ENCODE results near the gene TBXA2R. TPM values are rescaled to one million over a fixed set of nuclear protein-coding genes. Genes with fewer than 3 reads are reported as not detected.

The TBXA2R gene
- total RNA-seq, 2 experiments from 2014 or later = 0.26 to 0.54 TPM

- Mint-ChIP-seq H3K27ac (no peak overlapping the region), H3K4me3 (no peak overlapping the region), H3K36me3 (peaks cover 6% of the 10 kb centered on the region), H3K27me3 (no peaks in the 10 kb centered on the region), H3K4me1 (peaks cover 8% of the 10 kb centered on the region), H3K9me3 (ENCODE audit: low read depth) (no peaks in the 10 kb centered on the region)
- CTCF ChIA-PET = no interaction called here
- DNase-seq (no peak), ATAC-seq (no peak)
Observed at GRCh38 chr19:3610745-3611717, 4.4 kb upstream of the TBXA2R start.

GRCh38 chr19:3609779-3610719, 3.4 kb upstream of the TBXA2R start:
- Mint-ChIP-seq H3K27me3 (no peaks in the 10 kb centered on the region), H3K36me3 (peaks cover 6% of the 10 kb centered on the region)
- no peak for DNase-seq

GRCh38 chr19:3608750-3609322, 2.2 kb upstream of the TBXA2R start:
- ATAC-seq = no peak
- H3K36me3 Mint-ChIP-seq = peaks cover 6% of the 10 kb centered on the region
- DNase-seq = no peak
- H3K4me3 Mint-ChIP-seq = no peak overlapping the region
- H3K9me3 Mint-ChIP-seq (ENCODE audit: low read depth) = no peaks in the 10 kb centered on the region
- peaks cover 8% of the 10 kb centered on the region for H3K4me1 Mint-ChIP-seq
- no peaks in the 10 kb centered on the region for H3K27me3 Mint-ChIP-seq
- no peak overlapping the region for H3K27ac Mint-ChIP-seq
- CTCF ChIA-PET = interaction anchor here (1.8 kb wide), 1 partner anchor 64 kb away, joined by 7 read pairs; no protein-coding TSS in a partner anchor

More at GRCh38 chr19:3609779-3610719, 3.4 kb upstream of the TBXA2R start:
- no peaks in the 10 kb centered on the region for H3K9me3 Mint-ChIP-seq (ENCODE audit: low read depth)
- ATAC-seq = no peak
- H3K4me3 Mint-ChIP-seq = no peak overlapping the region
- CTCF ChIA-PET = no interaction called here
- peaks cover 8% of the 10 kb centered on the region for H3K4me1 Mint-ChIP-seq
- H3K27ac Mint-ChIP-seq = no peak overlapping the region

- no peaks in the 10 kb centered on the region for H3K9me3 Mint-ChIP-seq (ENCODE audit: low read depth)
- peaks cover 6% of the 10 kb centered on the region for H3K36me3 Mint-ChIP-seq
- H3K4me1 Mint-ChIP-seq = peaks cover 8% of the 10 kb centered on the region
- H3K4me3 Mint-ChIP-seq = no peak overlapping the region
- no peak overlapping the region for H3K27ac Mint-ChIP-seq
- no peak for ATAC-seq
- CTCF ChIA-PET = interaction anchor here (1.8 to 2.0 kb wide), 2 partner anchors 23 to 64 kb away, joined by 6 to 7 read pairs; partner anchors contain the start of gene GIPC3
- no peak for DNase-seq
- no peaks in the 10 kb centered on the region for H3K27me3 Mint-ChIP-seq
Observed at GRCh38 chr19:3608079-3608641, 1.5 kb upstream of the TBXA2R start.

- peaks cover 6% of the 10 kb centered on the region for H3K36me3 Mint-ChIP-seq
- H3K27me3 Mint-ChIP-seq = no peaks in the 10 kb centered on the region
- H3K4me1 Mint-ChIP-seq = peaks cover 8% of the 10 kb centered on the region
- H3K27ac Mint-ChIP-seq = peak overlapping the region; percentile 20
- CTCF ChIA-PET = interaction anchor here (1.8 to 2.0 kb wide), 2 partner anchors 22 to 63 kb away, joined by 6 to 7 read pairs; partner anchors contain the start of gene GIPC3
- no peaks in the 10 kb centered on the region for H3K9me3 Mint-ChIP-seq (ENCODE audit: low read depth)
- H3K4me3 Mint-ChIP-seq = no peak overlapping the region
- DNase-seq = peak; percentile 39
- ATAC-seq = no peak
Observed at GRCh38 chr19:3607303-3608078, 816 bp upstream of the TBXA2R start.

GRCh38 chr19:3606174-3606689, 443 bp downstream of the TBXA2R start:
- H3K27me3 Mint-ChIP-seq = no peaks in the 10 kb centered on the region
- ATAC-seq = peak; percentile 57
- DNase-seq = no peak
- CTCF ChIA-PET = no interaction called here
- peaks cover 8% of the 10 kb centered on the region for H3K4me1 Mint-ChIP-seq
- H3K9me3 Mint-ChIP-seq (ENCODE audit: low read depth) = no peaks in the 10 kb centered on the region
- no peak overlapping the region for H3K27ac Mint-ChIP-seq
- H3K4me3 Mint-ChIP-seq = no peak overlapping the region
- peaks cover 2% of the 10 kb centered on the region for H3K36me3 Mint-ChIP-seq

GRCh38 chr19:3605770-3606169, 905 bp downstream of the TBXA2R start:
- CTCF ChIA-PET = no interaction called here
- no peak for ATAC-seq
- no peaks in the 10 kb centered on the region for H3K9me3 Mint-ChIP-seq (ENCODE audit: low read depth)

GRCh38 chr19:3605361-3605760, 1.3 kb downstream of the TBXA2R start:
- Mint-ChIP-seq H3K27ac (no peak overlapping the region), H3K4me3 (no peak overlapping the region), H3K4me1 (peaks cover 8% of the 10 kb centered on the region), H3K9me3 (ENCODE audit: low read depth) (no peaks in the 10 kb centered on the region), H3K36me3 (peaks cover 2% of the 10 kb centered on the region), H3K27me3 (no peaks in the 10 kb centered on the region)
- no peak for DNase-seq
- no peak for ATAC-seq
- CTCF ChIA-PET = interaction anchor here (0.9 to 1.1 kb wide), 3 partner anchors 14 to 22 kb away, joined by 3 to 4 read pairs (median 3); partner anchors contain the start of gene GIPC3

More at GRCh38 chr19:3605770-3606169, 905 bp downstream of the TBXA2R start:
- no peak for DNase-seq
- Mint-ChIP-seq H3K36me3 (peaks cover 2% of the 10 kb centered on the region), H3K27ac (no peak overlapping the region), H3K4me1 (peaks cover 8% of the 10 kb centered on the region), H3K4me3 (no peak overlapping the region), H3K27me3 (no peaks in the 10 kb centered on the region)

- peak; percentile 61 for DNase-seq
- CTCF ChIA-PET = interaction anchor here (0.6 to 1.1 kb wide), 4 partner anchors 15 to 587 kb away, joined by 3 to 4 read pairs (median 3); partner anchors contain the start of gene GIPC3
Observed at GRCh38 chr19:3604987-3605343, 1.7 kb downstream of the TBXA2R start.

GRCh38 chr19:3604227-3604986, 2.3 kb downstream of the TBXA2R start:
- Mint-ChIP-seq H3K36me3 (no peaks in the 10 kb centered on the region), H3K4me1 (peaks cover 8% of the 10 kb centered on the region), H3K27me3 (no peaks in the 10 kb centered on the region), H3K27ac (no peak overlapping the region), H3K9me3 (ENCODE audit: low read depth) (no peaks in the 10 kb centered on the region), H3K4me3 (no peak overlapping the region)
- ATAC-seq = no peak
- no peak for DNase-seq
- CTCF ChIA-PET = interaction anchor here (0.6 to 1.1 kb wide), 4 partner anchors 15 to 587 kb away, joined by 3 to 4 read pairs (median 3); partner anchors contain the start of gene GIPC3

More at GRCh38 chr19:3604987-3605343, 1.7 kb downstream of the TBXA2R start:
- Mint-ChIP-seq H3K27ac (no peak overlapping the region), H3K4me3 (no peak overlapping the region), H3K27me3 (no peaks in the 10 kb centered on the region), H3K9me3 (ENCODE audit: low read depth) (no peaks in the 10 kb centered on the region), H3K4me1 (peaks cover 8% of the 10 kb centered on the region), H3K36me3 (peaks cover 2% of the 10 kb centered on the region)
- ATAC-seq = peak; percentile 56

GRCh38 chr19:3603121-3603811, 3.4 kb downstream of the TBXA2R start:
- H3K4me3 Mint-ChIP-seq = no peak overlapping the region
- no peak for DNase-seq
- ATAC-seq = no peak

More at GRCh38 chr19:3603121-3603811, 3.4 kb downstream of the TBXA2R start:
- Mint-ChIP-seq H3K9me3 (ENCODE audit: low read depth) (no peaks in the 10 kb centered on the region), H3K27me3 (no peaks in the 10 kb centered on the region), H3K36me3 (no peaks in the 10 kb centered on the region), H3K4me1 (peaks cover 6% of the 10 kb centered on the region), H3K27ac (no peak overlapping the region)
- CTCF ChIA-PET = no interaction called here

All from activated CD8-positive, alpha-beta memory T cell treated with anti-CD3 and anti-CD28 coated beads, Interleukin-2, amount 10 ng/mL, durations not matched to agents 7 days and 5 days (primary cell).